ENCODE measurements around the gene SESTD1. TPM values are rescaled to one million over a fixed set of nuclear protein-coding genes. Genes with fewer than 3 reads are reported as not detected.
"Not testable (repeated sequence)": the region's sequence is repeated elsewhere in the genome, so short reads cannot be mapped to it uniquely, and the experiment has no call there.

Gene SESTD1
- total RNA-seq, 1 donor from 2014 or later: 9.6 TPM

DNA sequence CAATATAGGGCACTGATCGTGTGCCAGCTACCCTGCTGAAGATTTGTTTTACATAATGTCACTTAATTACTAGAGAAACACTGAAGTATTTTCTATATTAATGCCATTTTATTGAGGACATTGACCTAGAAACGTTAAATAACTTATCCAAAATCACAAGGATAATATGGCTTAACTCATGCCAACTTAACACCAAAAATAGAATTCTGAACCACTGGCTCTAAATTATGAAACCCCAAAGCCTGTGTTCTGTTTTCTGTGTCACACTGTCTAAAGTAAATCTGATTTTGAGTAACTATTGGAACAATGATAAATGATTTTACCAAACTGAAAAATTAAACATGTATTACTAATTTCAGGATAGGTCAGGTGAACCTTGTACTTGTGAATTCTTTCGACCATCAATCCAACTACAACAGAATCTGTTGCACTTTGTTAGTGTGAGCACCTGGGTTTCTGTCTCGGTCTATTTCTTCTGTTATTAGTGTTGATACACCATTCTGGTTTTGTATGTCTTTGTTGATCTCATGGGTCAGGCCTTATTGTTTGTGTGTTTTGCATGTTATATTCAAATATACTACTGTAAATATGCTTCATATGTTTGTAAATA, 166.4 kb downstream of the SESTD1 start:
- no peak for DNase-seq (ENCODE audit: low spot score)
- Mint-ChIP-seq H3K9me3 (peaks cover 9% of the 10 kb centered on the region), H3K36me3 (ENCODE audit: low read depth) (peaks cover 3% of the 10 kb centered on the region), H3K4me3 (no peak overlapping the region), H3K27me3 (ENCODE audit: insufficient read depth) (no peaks in the 10 kb centered on the region), H3K4me1 (ENCODE audit: low read depth) (peaks cover 39% of the 10 kb centered on the region), H3K27ac (no peak overlapping the region)
- intact Hi-C loops (cut with micrococcal nuclease): no loop called here

DNA sequence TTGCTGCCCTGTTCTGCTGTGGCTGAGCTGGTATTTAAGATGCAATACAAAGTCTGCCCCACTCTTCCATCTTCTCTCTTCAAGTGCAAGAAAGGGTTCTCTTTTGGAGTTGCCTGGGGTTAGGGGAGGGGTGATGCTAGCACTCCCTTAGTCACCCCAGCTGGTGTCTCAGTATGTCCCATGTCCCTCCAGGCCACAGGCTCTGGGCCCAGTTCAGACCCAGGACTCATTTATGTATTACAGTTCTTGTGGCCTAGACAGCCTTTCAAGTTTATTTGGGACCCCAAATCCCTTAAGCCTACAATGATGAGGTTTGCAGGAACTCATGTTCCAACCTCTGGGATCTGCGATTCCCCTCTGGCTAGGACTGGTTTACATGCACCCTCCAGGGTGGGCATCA, 167.5 kb downstream of the SESTD1 start:
- peaks cover 3% of the 10 kb centered on the region for H3K36me3 Mint-ChIP-seq (ENCODE audit: low read depth)
- no peak overlapping the region for H3K4me3 Mint-ChIP-seq
- peaks cover 39% of the 10 kb centered on the region for H3K4me1 Mint-ChIP-seq (ENCODE audit: low read depth)
- DNase-seq (ENCODE audit: low spot score): no peak
- no peaks in the 10 kb centered on the region for H3K27me3 Mint-ChIP-seq (ENCODE audit: insufficient read depth)
- H3K9me3 Mint-ChIP-seq: peaks cover 10% of the 10 kb centered on the region
- H3K27ac Mint-ChIP-seq: no peak overlapping the region
- intact Hi-C loops (cut with micrococcal nuclease): no loop called here

DNA sequence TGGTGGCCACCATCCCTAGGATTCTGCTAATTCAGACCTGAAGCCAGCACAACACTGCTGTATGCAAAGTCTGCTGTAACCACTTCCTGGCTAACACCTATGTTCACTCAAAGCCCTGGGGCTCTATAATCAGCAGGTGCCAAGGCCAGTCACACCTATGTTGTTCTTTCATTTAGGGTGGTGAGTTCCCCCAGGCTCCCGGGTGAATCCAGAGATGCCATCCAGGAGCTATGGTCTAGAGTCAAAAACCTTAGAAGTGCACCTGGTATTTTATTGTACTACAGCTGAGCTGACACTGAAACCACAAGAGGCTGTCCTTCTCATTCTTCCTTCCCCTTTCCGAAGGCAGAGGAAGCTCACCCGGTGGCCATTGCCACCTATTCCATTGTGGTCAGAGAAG, 168.5 kb downstream of the SESTD1 start:
- H3K27me3 Mint-ChIP-seq (ENCODE audit: insufficient read depth): no peaks in the 10 kb centered on the region
- H3K4me1 Mint-ChIP-seq (ENCODE audit: low read depth): peaks cover 39% of the 10 kb centered on the region
- intact Hi-C loops (cut with micrococcal nuclease): no loop called here
- H3K27ac Mint-ChIP-seq: no peak overlapping the region
- H3K36me3 Mint-ChIP-seq (ENCODE audit: low read depth): peaks cover 2% of the 10 kb centered on the region
- H3K9me3 Mint-ChIP-seq: peaks cover 16% of the 10 kb centered on the region
- DNase-seq (ENCODE audit: low spot score): peak; percentile 8
- no peak overlapping the region for H3K4me3 Mint-ChIP-seq

DNA sequence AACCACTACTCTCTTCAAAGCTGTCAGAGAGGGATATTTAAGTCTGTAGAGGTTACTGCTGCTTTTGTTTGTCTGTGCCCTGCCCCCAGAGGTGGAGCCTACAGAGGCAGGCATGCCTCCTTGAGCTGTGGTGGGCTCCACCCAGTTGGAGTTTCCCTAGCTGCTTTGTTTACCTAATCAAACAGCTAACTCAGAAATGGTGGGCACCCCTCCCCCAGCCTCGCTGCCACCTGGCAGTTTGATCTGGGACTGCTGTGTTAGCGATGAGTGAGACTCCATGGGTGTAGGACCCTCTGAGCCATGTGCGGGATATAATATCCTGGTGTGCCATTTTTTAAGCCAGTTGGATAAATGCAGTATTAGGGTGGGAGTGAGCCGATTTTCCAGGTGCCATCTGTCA, 171.7 kb downstream of the SESTD1 start:
- H3K27me3 Mint-ChIP-seq (ENCODE audit: insufficient read depth); intact Hi-C loops (cut with micrococcal nuclease); DNase-seq (ENCODE audit: low spot score); H3K4me3 Mint-ChIP-seq; H3K36me3 Mint-ChIP-seq (ENCODE audit: low read depth); H3K27ac Mint-ChIP-seq: not testable (repeated sequence)
- peaks cover 39% of the 10 kb centered on the region for H3K4me1 Mint-ChIP-seq (ENCODE audit: low read depth)
- H3K9me3 Mint-ChIP-seq: peaks cover 23% of the 10 kb centered on the region

DNA sequence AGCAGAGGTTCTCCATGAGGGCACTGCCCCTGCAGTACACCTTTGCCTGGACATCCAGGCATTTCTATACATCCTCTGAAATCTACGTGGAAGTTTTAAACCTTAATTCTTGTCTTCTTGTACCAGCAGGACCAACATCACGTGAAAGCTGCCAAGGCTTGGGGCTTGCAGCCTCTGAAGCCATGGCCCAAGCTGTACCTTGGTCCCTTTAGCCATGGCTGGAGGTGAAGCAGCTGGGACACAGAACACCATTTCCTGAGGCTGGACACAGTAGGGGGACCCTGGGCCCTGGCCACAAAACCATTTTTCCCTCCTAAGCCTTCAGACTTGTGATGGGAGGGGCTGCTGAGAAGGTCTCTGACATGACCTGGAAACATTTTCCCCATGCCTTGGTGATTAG, 181.9 kb downstream of the SESTD1 start:
- H3K9me3 Mint-ChIP-seq: peaks cover 27% of the 10 kb centered on the region
- peaks cover 3% of the 10 kb centered on the region for H3K36me3 Mint-ChIP-seq (ENCODE audit: low read depth)
- no peaks in the 10 kb centered on the region for H3K4me1 Mint-ChIP-seq (ENCODE audit: low read depth)
- H3K4me3 Mint-ChIP-seq: no peak overlapping the region
- H3K27me3 Mint-ChIP-seq (ENCODE audit: insufficient read depth): no peaks in the 10 kb centered on the region
- intact Hi-C loops (cut with micrococcal nuclease): no loop called here
- no peak overlapping the region for H3K27ac Mint-ChIP-seq
- DNase-seq (ENCODE audit: low spot score): no peak

DNA sequence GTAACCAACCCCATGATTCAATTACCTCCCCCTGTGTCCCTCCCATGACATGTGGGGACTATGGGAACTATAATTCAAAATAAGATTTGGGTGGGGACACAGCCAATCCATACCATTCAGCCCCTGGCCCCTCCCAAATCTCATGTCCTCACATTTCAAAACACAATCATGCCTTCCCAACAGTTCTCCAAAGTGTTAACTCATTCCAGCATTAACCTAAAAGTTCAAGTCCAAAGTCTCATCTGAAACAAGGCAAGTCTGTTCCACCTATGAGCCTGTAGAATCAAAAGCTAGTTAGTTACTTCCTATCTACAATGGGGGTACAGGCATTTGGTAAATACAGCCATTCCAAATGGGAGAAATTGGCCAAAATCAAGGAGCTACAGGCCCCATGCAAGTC, 182.7 kb downstream of the SESTD1 start:
- Mint-ChIP-seq H3K27me3 (ENCODE audit: insufficient read depth) (no peaks in the 10 kb centered on the region), H3K36me3 (ENCODE audit: low read depth) (peaks cover 3% of the 10 kb centered on the region), H3K4me3 (no peak overlapping the region), H3K4me1 (ENCODE audit: low read depth) (no peaks in the 10 kb centered on the region), H3K27ac (no peak overlapping the region), H3K9me3 (peaks cover 32% of the 10 kb centered on the region)
- intact Hi-C loops (cut with micrococcal nuclease): no loop called here
- DNase-seq (ENCODE audit: low spot score): no peak

DNA sequence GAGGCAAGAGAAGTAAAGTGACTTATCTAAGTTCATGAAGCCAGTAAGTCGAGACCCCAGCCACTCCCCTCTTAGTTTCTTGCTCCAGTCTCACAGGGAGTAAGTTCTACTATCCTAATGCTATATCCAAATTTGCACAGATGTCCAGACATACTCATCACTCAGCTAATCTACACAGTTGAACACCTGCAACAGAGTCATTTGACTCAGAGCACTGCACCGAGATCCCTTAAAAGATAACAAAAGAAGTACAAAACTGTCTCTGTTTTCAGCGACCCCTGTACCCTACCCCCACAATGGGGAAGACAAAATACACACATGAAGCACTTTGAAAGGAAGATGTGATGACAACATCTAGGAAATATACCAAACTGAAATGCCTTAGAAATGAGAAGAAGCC, 192.1 kb downstream of the SESTD1 start:
- DNase-seq (ENCODE audit: low spot score): no peak

DNA sequence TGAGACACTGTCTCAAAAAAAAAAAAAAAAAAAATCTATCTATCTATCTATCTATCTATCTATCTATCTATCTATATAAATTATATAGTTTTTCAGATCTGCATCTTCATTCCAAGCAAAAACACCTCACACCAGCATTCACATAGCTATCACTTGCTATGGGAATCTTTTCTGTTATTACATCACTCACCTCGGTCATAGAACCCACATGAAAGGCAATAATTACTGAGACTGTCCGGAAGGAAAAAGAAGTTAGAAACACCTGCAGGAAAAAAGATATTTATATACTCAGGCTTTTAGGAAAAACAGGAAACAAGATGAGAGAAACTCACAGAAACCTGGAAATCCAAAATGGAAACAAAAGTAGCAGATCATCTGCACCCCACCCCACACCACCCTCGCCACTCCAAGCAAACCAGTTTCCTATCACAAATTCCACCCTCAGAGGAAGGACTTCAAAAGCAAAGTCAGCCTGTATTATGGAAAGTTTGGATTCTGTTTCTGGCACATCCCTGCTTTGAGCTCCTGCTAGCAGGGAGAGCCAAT, 192.7 kb downstream of the SESTD1 start:
- DNase-seq (ENCODE audit: low spot score): no peak
- Mint-ChIP-seq H3K27ac (no peak overlapping the region), H3K27me3 (ENCODE audit: insufficient read depth) (no peaks in the 10 kb centered on the region), H3K9me3 (peaks cover 18% of the 10 kb centered on the region), H3K36me3 (ENCODE audit: low read depth) (peaks cover 3% of the 10 kb centered on the region), H3K4me3 (no peak overlapping the region), H3K4me1 (ENCODE audit: low read depth) (no peaks in the 10 kb centered on the region)
- intact Hi-C loops (cut with micrococcal nuclease): no loop called here

More for the DNA sequence above, 192.1 kb downstream of the SESTD1 start:
- Mint-ChIP-seq H3K4me1 (ENCODE audit: low read depth) (no peaks in the 10 kb centered on the region), H3K4me3 (no peak overlapping the region), H3K27me3 (ENCODE audit: insufficient read depth) (no peaks in the 10 kb centered on the region), H3K9me3 (peaks cover 24% of the 10 kb centered on the region), H3K27ac (no peak overlapping the region), H3K36me3 (ENCODE audit: low read depth) (peaks cover 3% of the 10 kb centered on the region)
- intact Hi-C loops (cut with micrococcal nuclease): no loop called here

DNA sequence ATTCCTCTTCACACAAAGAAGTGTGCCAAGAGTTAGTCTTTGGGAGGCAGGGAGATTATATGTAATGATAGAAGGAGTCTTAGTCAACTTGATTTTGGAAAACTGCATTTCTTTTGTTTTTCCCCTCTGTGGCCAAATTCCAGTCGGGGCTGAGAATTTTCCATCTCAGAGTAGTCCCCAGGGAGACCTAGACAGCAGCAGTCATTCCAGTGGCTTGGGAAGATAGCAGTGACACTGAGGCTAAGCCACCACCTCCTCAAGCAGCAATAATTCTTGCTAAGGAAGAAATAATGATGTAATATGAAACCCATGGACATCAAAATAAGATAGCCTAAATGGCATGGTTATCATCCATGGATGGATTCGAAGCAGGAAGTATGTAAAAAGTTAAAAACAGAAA, 193.7 kb downstream of the SESTD1 start:
- Mint-ChIP-seq H3K27ac (no peak overlapping the region), H3K4me1 (ENCODE audit: low read depth) (no peaks in the 10 kb centered on the region), H3K9me3 (peaks cover 14% of the 10 kb centered on the region), H3K4me3 (no peak overlapping the region), H3K27me3 (ENCODE audit: insufficient read depth) (no peaks in the 10 kb centered on the region), H3K36me3 (ENCODE audit: low read depth) (peaks cover 2% of the 10 kb centered on the region)
- intact Hi-C loops (cut with micrococcal nuclease): no loop called here
- no peak for DNase-seq (ENCODE audit: low spot score)

DNA sequence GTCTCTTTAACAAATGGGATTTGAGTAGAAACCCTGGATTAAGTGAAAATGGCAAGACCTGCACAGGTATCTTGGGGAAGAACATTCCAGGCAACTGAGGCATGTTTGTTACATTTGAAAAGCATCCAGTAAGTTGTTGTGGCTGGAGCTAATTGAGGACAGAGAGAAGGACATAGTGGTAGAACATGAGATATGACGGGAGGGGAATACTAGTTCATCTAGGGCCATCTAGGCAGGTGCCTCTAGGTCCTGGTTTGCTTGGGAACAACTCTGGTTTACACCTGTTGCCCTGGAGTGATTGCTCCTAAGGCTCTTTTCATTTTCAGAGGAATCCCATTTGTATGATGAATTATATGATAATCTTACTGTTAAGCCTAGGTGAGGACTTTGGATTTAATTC, 194.9 kb downstream of the SESTD1 start:
- H3K9me3 Mint-ChIP-seq: peaks cover 14% of the 10 kb centered on the region
- H3K27ac Mint-ChIP-seq: no peak overlapping the region
- intact Hi-C loops (cut with micrococcal nuclease): no loop called here
- H3K4me3 Mint-ChIP-seq: no peak overlapping the region
- no peaks in the 10 kb centered on the region for H3K4me1 Mint-ChIP-seq (ENCODE audit: low read depth)
- no peak for DNase-seq (ENCODE audit: low spot score)
- H3K36me3 Mint-ChIP-seq (ENCODE audit: low read depth): peaks cover 2% of the 10 kb centered on the region
- no peaks in the 10 kb centered on the region for H3K27me3 Mint-ChIP-seq (ENCODE audit: insufficient read depth)

DNA sequence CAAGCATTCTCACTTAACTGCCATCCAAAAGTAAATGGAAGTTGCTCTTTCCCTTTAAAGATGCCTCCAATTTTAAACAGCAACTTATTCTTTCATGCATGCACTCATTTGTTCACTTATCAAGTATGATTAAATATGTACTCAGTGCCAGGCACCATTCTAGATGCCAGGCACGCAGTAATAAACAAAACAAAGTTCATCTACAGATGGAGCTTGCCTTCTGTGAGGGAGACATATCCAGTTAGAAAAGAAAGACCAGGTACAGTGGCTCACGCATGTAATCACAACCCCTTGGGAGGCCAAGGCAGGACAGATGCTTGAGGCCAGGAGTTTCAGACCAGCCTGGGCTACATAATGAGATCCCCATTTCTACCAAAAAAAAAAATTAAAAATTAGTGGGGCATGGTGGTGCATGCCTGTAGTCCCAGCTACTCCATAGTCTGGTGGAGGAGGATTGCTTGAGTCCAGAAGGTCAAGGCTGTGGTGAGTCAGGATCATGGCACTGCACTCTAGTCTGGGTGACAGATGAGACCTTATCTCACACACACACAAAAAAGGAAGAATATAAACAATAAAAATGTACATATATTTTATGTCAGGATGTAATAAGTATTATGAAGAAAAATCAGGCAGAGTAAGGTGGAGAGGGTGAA, 195.5 kb downstream of the SESTD1 start:
- H3K9me3 Mint-ChIP-seq: peaks cover 14% of the 10 kb centered on the region
- H3K27ac Mint-ChIP-seq: no peak overlapping the region

DNA sequence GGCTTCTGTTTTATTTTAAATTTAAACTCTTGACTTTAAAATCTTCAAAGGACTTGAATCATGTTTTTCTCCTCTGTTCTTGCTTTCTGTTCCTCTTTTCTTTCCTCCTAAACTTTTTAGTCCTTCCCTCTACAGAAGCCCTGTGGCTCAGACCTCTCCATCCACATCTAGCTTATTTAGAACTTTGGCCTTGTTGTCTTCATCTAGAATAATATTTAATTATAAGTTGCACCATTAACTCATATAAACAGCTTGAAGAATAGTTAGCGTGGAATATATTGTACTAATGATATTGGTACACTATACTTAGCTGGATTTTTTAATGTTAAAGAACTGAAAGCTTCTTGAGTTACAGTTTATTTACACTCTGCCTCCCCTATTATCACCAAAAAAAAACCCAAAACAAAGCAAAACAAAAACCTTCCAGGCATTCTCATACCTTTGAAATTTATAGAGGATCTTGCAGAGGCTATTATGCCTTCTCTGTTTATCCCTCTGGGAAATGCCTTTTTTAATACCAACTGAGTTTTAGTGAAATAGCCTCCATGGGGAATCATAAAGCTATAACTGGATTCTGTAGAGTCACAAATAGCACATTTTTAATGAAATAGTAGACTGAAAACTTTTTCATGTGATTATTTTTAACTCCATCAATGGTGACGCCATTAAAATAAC, 205.5 kb downstream of the SESTD1 start:
- DNase-seq (ENCODE audit: low spot score): no peak
- peaks cover 4% of the 10 kb centered on the region for H3K9me3 Mint-ChIP-seq
- no peaks in the 10 kb centered on the region for H3K27me3 Mint-ChIP-seq (ENCODE audit: insufficient read depth)
- intact Hi-C loops (cut with micrococcal nuclease): no loop called here
- H3K4me1 Mint-ChIP-seq (ENCODE audit: low read depth): no peaks in the 10 kb centered on the region
- no peaks in the 10 kb centered on the region for H3K36me3 Mint-ChIP-seq (ENCODE audit: low read depth)
- H3K4me3 Mint-ChIP-seq: no peak overlapping the region
- H3K27ac Mint-ChIP-seq: no peak overlapping the region

More for the DNA sequence above, 195.5 kb downstream of the SESTD1 start:
- Mint-ChIP-seq H3K36me3 (ENCODE audit: low read depth) (peaks cover 2% of the 10 kb centered on the region), H3K4me1 (ENCODE audit: low read depth) (no peaks in the 10 kb centered on the region), H3K27me3 (ENCODE audit: insufficient read depth) (no peaks in the 10 kb centered on the region), H3K4me3 (no peak overlapping the region)
- no peak for DNase-seq (ENCODE audit: low spot score)
- intact Hi-C loops (cut with micrococcal nuclease): no loop called here

DNA sequence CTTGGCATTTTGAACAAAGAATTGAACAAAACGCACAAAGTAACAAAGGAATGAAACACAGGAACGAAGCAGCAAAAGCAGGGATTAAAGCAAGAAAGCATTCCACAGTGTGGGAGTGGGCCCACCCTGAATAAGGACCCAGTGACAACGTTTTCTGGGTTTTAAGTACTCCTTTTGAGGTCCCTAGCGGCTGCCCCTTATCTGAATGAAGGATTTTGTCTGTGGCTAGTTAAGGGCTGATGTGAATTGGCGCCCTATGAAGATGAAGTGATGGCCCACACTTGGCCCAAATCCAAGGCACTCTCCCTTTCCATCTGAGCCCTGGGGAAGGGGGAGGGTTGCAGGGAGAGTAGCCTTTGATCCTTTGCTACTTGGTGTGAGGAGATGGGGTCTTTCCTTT, 206.9 kb downstream of the SESTD1 start:
- Mint-ChIP-seq H3K4me1 (ENCODE audit: low read depth) (no peaks in the 10 kb centered on the region), H3K27ac (no peak overlapping the region), H3K4me3 (no peak overlapping the region), H3K9me3 (peaks cover 4% of the 10 kb centered on the region), H3K36me3 (ENCODE audit: low read depth) (no peaks in the 10 kb centered on the region), H3K27me3 (ENCODE audit: insufficient read depth) (no peaks in the 10 kb centered on the region)
- DNase-seq (ENCODE audit: low spot score): no peak
- intact Hi-C loops (cut with micrococcal nuclease): no loop called here
